Stimulated activated naive CD8-positive, alpha-beta T cell treated with anti-CD3 and anti-CD28 coated beads, Interleukin-15, Interleukin-2, amounts not matched to agents 100 ng/mL and 50 ng/mL, for 24 hours (primary cell): ENCODE results near the gene MEX3C.

Source experiments
- H3K27ac Mint-ChIP-seq: one replicate; pipeline ENCODE4 v1.8.0; 2021; ENCODE audit warnings: mild to moderate bottlenecking, mixed read lengths
- H3K27me3 Mint-ChIP-seq: one replicate; pipeline ENCODE4 v1.8.0; 2021; ENCODE audit warnings: mixed read lengths
- H3K36me3 Mint-ChIP-seq: one replicate; pipeline ENCODE4 v1.8.0; 2021; ENCODE audit warnings: low read depth, mixed read lengths
- H3K4me1 Mint-ChIP-seq: one replicate; pipeline ENCODE4 v1.8.0; 2021; ENCODE audit warnings: low read depth, mixed read lengths
- H3K4me3 Mint-ChIP-seq: one replicate; pipeline ENCODE4 v1.8.0; 2021; ENCODE audit warnings: mild to moderate bottlenecking, mixed read lengths
- H3K9me3 Mint-ChIP-seq: one replicate; pipeline ENCODE4 v1.8.0; 2021; ENCODE audit warnings: mixed read lengths

Gene MEX3C

GRCh38 chr18:51151568-51152511 lies 45.6 kb downstream of the MEX3C start:
- Mint-ChIP-seq H3K4me3 (peak overlapping the region; percentile 75), H3K27me3 (no peaks in the 10 kb centered on the region), H3K4me1 (peaks cover 68% of the 10 kb centered on the region), H3K9me3 (no peaks in the 10 kb centered on the region), H3K36me3 (no peaks in the 10 kb centered on the region), H3K27ac (peak overlapping the region; percentile 99)

DNA sequence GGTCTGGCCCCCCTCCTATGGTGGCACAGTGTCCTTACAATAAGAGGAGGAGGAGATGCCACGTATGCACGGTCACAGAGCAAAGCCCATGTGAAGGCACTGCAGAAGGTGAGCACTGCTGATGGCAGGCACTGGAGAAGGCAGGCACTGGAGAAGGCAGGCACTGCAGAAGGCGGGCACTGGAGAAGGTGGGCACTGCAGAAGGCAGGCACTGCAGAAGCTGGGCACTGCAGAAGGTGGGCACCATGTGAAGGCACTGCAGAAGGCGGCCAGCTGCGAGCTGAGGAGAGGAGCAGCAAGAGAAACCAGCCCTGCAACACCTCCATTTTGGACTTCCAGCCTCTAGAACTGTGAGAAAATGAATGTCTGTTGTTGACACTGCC lies 46.3 kb downstream of the MEX3C start:
- Mint-ChIP-seq H3K27ac (peak overlapping the region; percentile 99), H3K36me3 (no peaks in the 10 kb centered on the region), H3K4me1 (peaks cover 62% of the 10 kb centered on the region), H3K4me3 (peak overlapping the region; percentile 75), H3K9me3 (no peaks in the 10 kb centered on the region), H3K27me3 (no peaks in the 10 kb centered on the region)

DNA sequence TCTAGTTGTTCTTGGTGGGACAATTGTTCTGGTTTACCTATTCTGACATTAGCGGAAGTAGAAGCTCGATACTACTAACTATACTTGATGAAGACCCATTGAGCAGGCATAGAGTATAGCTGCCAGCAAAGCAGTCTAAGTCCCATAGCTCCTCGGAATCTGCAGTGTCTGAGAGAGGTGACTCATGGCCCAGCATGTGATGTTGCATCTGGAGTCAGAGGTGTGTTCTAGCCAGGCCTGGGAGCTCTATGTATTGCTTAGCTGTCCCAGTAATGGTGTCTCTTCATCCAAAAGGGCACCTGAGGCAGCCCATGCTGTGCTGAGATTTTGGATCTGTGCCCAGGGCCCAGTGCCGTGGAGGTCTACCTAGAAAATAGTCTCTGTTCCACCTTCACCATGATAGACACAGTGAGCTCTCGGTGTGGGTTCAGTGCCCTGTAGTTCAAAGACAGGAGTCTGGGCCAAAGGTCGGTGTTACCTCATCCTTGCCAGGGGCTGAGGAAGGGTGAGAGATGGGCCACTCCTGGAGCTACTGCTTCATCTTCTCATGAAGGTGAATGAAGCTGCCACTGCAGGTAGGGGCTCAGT lies 47.3 kb downstream of the MEX3C start:
- Mint-ChIP-seq H3K4me3 (no peak overlapping the region), H3K27me3 (no peaks in the 10 kb centered on the region), H3K4me1 (peaks cover 54% of the 10 kb centered on the region), H3K9me3 (no peaks in the 10 kb centered on the region), H3K36me3 (no peaks in the 10 kb centered on the region), H3K27ac (peak overlapping the region; percentile 80)

- Mint-ChIP-seq H3K9me3 (no peaks in the 10 kb centered on the region), H3K27me3 (no peaks in the 10 kb centered on the region), H3K4me1 (peaks cover 49% of the 10 kb centered on the region), H3K36me3 (no peaks in the 10 kb centered on the region), H3K27ac (peak overlapping the region; percentile 80), H3K4me3 (no peak overlapping the region)
These were observed 47.8 kb downstream of the MEX3C start for GRCh38 chr18:51149670-51150069.

- H3K4me1 Mint-ChIP-seq: peaks cover 26% of the 10 kb centered on the region
- H3K4me3 Mint-ChIP-seq: no peak overlapping the region
- H3K27ac Mint-ChIP-seq: no peak overlapping the region
- no peaks in the 10 kb centered on the region for H3K36me3 Mint-ChIP-seq
- no peaks in the 10 kb centered on the region for H3K9me3 Mint-ChIP-seq
- no peaks in the 10 kb centered on the region for H3K27me3 Mint-ChIP-seq
These were observed 50.6 kb downstream of the MEX3C start for GRCh38 chr18:51146909-51147308.

DNA sequence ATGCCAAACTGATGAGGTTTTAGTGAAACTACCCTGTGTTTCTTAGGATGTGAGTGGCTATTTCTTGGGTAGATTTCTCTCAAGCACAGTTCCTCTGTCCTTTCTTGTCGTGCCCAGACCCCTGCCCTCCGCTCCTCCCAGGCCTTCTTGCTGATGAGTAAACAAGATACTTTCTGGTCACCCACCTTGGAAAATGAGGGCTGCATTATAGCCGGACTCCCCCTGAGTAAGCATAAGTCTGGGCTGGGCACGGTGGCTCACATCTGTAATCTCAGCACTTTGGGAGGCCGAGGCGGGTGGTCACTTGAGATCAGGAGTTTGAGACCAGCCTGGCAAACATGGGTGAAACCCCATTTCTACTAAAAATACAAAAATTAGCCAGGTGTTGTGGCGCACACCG lies 58.5 kb downstream of the MEX3C start:
- Mint-ChIP-seq H3K9me3 (no peaks in the 10 kb centered on the region), H3K36me3 (no peaks in the 10 kb centered on the region), H3K27ac (no peak overlapping the region), H3K27me3 (no peaks in the 10 kb centered on the region), H3K4me1 (peaks cover 14% of the 10 kb centered on the region), H3K4me3 (no peak overlapping the region)

- Mint-ChIP-seq H3K4me3 (no peak overlapping the region), H3K9me3 (no peaks in the 10 kb centered on the region), H3K27me3 (no peaks in the 10 kb centered on the region), H3K36me3 (no peaks in the 10 kb centered on the region), H3K27ac (no peak overlapping the region), H3K4me1 (peaks cover 14% of the 10 kb centered on the region)
These were observed 59.6 kb downstream of the MEX3C start for GRCh38 chr18:51137891-51138290.

DNA sequence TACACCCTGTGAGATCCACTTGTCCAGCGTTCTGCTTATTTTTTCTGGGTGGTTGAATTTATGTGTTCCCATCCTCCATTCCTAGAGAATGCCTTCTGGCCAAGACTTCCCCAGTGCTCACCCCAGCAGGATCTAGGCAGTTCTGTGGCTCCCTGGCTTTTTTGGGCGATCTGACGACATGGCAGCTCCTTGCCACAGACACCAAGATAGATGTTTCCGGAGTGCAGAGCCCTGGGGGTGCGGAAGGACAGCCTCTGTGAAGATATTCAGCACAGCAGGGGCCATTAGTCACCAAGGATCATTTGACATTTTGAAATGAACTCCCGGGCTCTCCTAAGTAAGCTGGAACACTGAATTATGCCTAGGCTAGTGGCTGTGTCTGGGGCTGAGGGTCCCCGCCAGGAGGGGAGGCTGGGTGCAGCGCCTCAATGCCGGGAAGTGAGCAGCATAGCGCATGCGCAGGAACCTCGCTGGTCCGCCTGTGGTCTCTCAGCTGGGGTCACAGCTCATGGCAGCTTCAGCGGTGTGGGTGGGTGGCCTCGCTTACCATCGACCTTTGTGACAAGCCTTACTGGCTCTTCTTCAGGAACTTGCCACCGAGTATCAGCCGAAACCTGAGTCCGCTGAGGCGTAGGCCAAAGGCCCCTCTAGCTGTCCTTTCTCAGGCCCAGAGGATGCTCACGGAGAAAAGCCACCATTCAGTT lies 60.3 kb downstream of the MEX3C start:
- no peak overlapping the region for H3K27ac Mint-ChIP-seq
- H3K36me3 Mint-ChIP-seq: no peaks in the 10 kb centered on the region
- peaks cover 13% of the 10 kb centered on the region for H3K4me1 Mint-ChIP-seq
- no peak overlapping the region for H3K4me3 Mint-ChIP-seq
- H3K9me3 Mint-ChIP-seq: no peaks in the 10 kb centered on the region
- H3K27me3 Mint-ChIP-seq: no peaks in the 10 kb centered on the region

DNA sequence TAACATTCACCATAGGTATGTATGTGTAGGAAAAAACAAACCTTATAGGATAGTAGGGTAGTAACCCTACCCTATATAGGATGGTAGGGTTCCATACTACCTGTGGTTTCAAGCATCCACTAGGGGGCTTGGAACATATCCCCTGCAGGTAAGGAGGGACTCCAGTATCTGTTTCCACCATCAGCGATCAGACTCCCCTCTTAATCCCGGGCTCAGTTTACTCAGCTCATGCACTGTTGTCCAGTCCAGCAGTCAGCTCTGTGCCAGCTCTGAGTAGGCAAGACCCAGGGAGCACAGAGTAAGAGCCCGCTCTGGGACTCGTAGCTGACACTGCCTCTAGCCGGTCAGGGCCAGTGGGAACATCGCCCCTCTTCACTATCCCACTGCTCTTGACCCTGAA lies 61.7 kb downstream of the MEX3C start:
- Mint-ChIP-seq H3K4me1 (peaks cover 4% of the 10 kb centered on the region), H3K36me3 (no peaks in the 10 kb centered on the region), H3K27ac (no peak overlapping the region), H3K27me3 (no peaks in the 10 kb centered on the region), H3K9me3 (no peaks in the 10 kb centered on the region), H3K4me3 (no peak overlapping the region)

DNA sequence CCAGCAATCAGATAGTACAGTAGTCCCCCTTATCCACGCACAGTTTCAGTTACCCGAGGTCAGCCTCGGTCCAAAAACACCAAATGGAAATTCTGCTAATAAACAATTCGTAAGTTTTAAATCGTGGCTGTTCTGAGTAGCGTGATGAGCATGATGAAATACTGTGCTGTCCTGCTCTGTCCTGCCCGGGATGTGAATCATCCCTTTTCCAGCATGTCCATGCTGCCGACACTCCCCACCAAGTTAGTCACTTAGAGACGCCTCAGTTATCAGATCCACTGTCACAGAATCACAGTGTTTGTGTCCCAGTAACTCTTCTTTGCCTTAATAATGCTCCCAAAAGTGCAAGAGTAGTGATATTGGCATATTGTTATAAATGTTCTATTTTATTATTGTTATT lies 62.1 kb downstream of the MEX3C start:
- Mint-ChIP-seq H3K4me3 (no peak overlapping the region), H3K27me3 (no peaks in the 10 kb centered on the region), H3K36me3 (no peaks in the 10 kb centered on the region), H3K27ac (peak overlapping the region; percentile 11), H3K9me3 (no peaks in the 10 kb centered on the region), H3K4me1 (peaks cover 4% of the 10 kb centered on the region)

DNA sequence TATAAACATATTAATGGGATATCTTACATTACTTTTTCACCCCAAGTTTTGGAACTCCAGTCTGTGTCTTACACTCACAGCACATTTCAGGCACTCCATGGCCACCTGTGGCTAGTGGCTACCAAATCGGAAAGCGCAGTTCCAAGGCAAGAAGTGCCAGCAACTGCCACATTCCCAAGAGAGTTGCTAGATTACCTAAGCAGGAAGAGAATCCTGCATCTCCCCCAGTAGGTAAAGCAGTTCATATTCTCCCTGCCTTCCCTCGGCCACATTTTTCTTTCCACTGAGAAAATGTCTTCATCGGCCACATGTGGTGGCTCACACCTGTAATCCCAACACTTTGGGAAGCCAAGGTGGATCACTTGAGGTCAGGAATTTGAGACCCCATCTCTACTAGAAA lies 62.8 kb downstream of the MEX3C start:
- Mint-ChIP-seq H3K9me3 (no peaks in the 10 kb centered on the region), H3K27ac (no peak overlapping the region)

GRCh38 chr18:51133580-51134160 lies 63.8 kb downstream of the MEX3C start:
- H3K27ac Mint-ChIP-seq: no peak overlapping the region
- H3K36me3 Mint-ChIP-seq: no peaks in the 10 kb centered on the region
- H3K27me3 Mint-ChIP-seq: no peaks in the 10 kb centered on the region
- no peaks in the 10 kb centered on the region for H3K9me3 Mint-ChIP-seq
- no peak overlapping the region for H3K4me3 Mint-ChIP-seq
- peaks cover 4% of the 10 kb centered on the region for H3K4me1 Mint-ChIP-seq

More for the DNA sequence above, 62.8 kb downstream of the MEX3C start:
- no peaks in the 10 kb centered on the region for H3K27me3 Mint-ChIP-seq
- H3K36me3 Mint-ChIP-seq: no peaks in the 10 kb centered on the region
- no peak overlapping the region for H3K4me3 Mint-ChIP-seq
- H3K4me1 Mint-ChIP-seq: peaks cover 4% of the 10 kb centered on the region

DNA sequence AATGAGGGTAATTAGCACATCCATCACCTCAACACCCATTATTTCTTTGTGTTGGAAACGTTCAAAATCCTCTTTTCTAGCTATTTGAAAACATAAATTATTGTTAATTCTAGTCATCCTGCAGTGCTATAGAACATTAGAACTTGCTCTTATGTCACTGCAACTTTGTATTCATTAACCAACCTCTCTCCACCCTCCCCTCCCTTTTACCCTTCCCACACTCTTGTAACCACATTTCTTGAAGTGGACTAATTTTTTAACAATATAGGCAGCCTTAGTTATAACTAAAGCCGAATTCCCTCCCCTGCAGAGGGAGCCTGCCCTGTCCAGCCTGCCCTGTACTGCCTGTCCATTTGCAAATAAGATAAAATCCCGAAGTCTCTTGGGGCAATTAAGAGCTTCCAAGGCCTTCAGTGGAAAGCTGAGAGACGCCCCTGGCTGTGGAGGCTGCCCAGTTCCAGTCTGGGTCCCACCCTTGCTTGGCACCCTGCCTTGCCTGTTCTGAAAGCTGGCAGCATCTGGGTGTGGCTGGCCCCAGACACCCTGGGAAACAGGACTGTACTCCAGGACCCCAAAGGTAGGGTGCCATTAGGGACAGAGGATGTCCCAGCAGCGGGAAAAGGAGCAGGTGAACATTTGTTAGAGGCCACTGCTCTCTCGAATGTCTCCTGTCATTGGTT lies 65.1 kb downstream of the MEX3C start:
- Mint-ChIP-seq H3K4me1 (peaks cover 4% of the 10 kb centered on the region), H3K36me3 (no peaks in the 10 kb centered on the region), H3K27ac (no peak overlapping the region), H3K27me3 (peaks cover 4% of the 10 kb centered on the region), H3K4me3 (no peak overlapping the region), H3K9me3 (no peaks in the 10 kb centered on the region)

DNA sequence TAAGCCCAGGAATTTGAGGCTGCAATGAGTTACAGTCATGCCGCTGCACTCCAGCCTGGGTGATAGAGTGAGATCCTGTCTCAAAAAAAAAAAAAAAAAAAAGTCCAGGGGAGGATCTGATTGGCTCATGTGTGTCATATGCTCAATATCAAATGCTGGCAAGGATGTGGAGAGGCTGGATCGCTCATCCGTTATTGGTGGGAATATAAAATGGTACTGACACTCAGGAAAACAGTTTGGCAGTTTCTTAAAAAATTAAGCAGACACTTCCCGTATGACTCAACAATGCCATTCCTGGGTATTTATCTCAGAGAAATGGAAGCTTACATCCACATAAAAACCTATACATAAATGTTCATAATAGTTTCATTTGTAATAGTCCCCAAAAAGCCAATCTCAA lies 68.9 kb downstream of the MEX3C start:
- Mint-ChIP-seq H3K36me3 (no peaks in the 10 kb centered on the region), H3K27me3 (peaks cover 7% of the 10 kb centered on the region), H3K27ac (no peak overlapping the region), H3K4me3 (no peak overlapping the region), H3K9me3 (no peaks in the 10 kb centered on the region), H3K4me1 (no peaks in the 10 kb centered on the region)
